ENCODE measurements around the gene TCEA2. TPM values are rescaled to one million over a fixed set of nuclear protein-coding genes. Genes with fewer than 3 reads are reported as not detected.

Gene TCEA2
- total RNA-seq, 1 donor from 2014 or later = 73.1 TPM

- no peak for TF ChIP-seq CTCF (IDR thresholded peaks at IDR 0.05)
- no peak for DNase-seq (ENCODE audit: extremely low spot score, unreplicated experiment)
- H3K27ac Mint-ChIP-seq (ENCODE audit: unreplicated experiment) = no peak overlapping the region
- peaks cover 29% of the 10 kb centered on the region for H3K27me3 Mint-ChIP-seq (ENCODE audit: unreplicated experiment)
- H3K4me3 Mint-ChIP-seq (ENCODE audit: unreplicated experiment) = no peak overlapping the region
- peaks cover 4% of the 10 kb centered on the region for H3K4me1 Mint-ChIP-seq (ENCODE audit: unreplicated experiment)
- no peaks in the 10 kb centered on the region for H3K9me3 Mint-ChIP-seq (ENCODE audit: unreplicated experiment)
- H3K36me3 Mint-ChIP-seq (ENCODE audit: unreplicated experiment) = no peaks in the 10 kb centered on the region
These were observed 37.0 kb downstream of the TCEA2 start for GRCh38 chr20:64099880-64100565.

GRCh38 chr20:64100566-64100888, 37.5 kb downstream of the TCEA2 start:
- H3K27ac Mint-ChIP-seq (ENCODE audit: unreplicated experiment) = no peak overlapping the region
- no peaks in the 10 kb centered on the region for H3K9me3 Mint-ChIP-seq (ENCODE audit: unreplicated experiment)
- H3K4me3 Mint-ChIP-seq (ENCODE audit: unreplicated experiment) = no peak overlapping the region
- no peaks in the 10 kb centered on the region for H3K36me3 Mint-ChIP-seq (ENCODE audit: unreplicated experiment)
- peaks cover 4% of the 10 kb centered on the region for H3K4me1 Mint-ChIP-seq (ENCODE audit: unreplicated experiment)
- no peak for TF ChIP-seq CTCF (IDR thresholded peaks at IDR 0.05)
- peaks cover 29% of the 10 kb centered on the region for H3K27me3 Mint-ChIP-seq (ENCODE audit: unreplicated experiment)
- DNase-seq (ENCODE audit: extremely low spot score, unreplicated experiment) = no peak

- TF ChIP-seq CTCF (IDR thresholded peaks at IDR 0.05) = no peak
- Mint-ChIP-seq H3K27me3 (ENCODE audit: unreplicated experiment) (peaks cover 32% of the 10 kb centered on the region), H3K9me3 (ENCODE audit: unreplicated experiment) (no peaks in the 10 kb centered on the region), H3K27ac (ENCODE audit: unreplicated experiment) (no peak overlapping the region), H3K4me3 (ENCODE audit: unreplicated experiment) (no peak overlapping the region), H3K36me3 (ENCODE audit: unreplicated experiment) (no peaks in the 10 kb centered on the region), H3K4me1 (ENCODE audit: unreplicated experiment) (peaks cover 4% of the 10 kb centered on the region)
- no peak for DNase-seq (ENCODE audit: extremely low spot score, unreplicated experiment)
These were observed 38.1 kb downstream of the TCEA2 start for GRCh38 chr20:64100946-64101688.

GRCh38 chr20:64101731-64102621, 39.0 kb downstream of the TCEA2 start:
- peaks cover 37% of the 10 kb centered on the region for H3K27me3 Mint-ChIP-seq (ENCODE audit: unreplicated experiment)
- no peaks in the 10 kb centered on the region for H3K9me3 Mint-ChIP-seq (ENCODE audit: unreplicated experiment)
- H3K4me1 Mint-ChIP-seq (ENCODE audit: unreplicated experiment) = peaks cover 4% of the 10 kb centered on the region
- H3K36me3 Mint-ChIP-seq (ENCODE audit: unreplicated experiment) = no peaks in the 10 kb centered on the region
- peak; percentile 69 for TF ChIP-seq CTCF (IDR thresholded peaks at IDR 0.05)
- no peak for DNase-seq (ENCODE audit: extremely low spot score, unreplicated experiment)
- H3K4me3 Mint-ChIP-seq (ENCODE audit: unreplicated experiment) = no peak overlapping the region
- no peak overlapping the region for H3K27ac Mint-ChIP-seq (ENCODE audit: unreplicated experiment)
